A673 (cell line): ENCODE data around the gene FGD6. TPM values are rescaled to one million over a fixed set of nuclear protein-coding genes. Genes with fewer than 3 reads are reported as not detected.
"Not testable (repeated sequence)": the region's sequence is repeated elsewhere in the genome, so short reads cannot be mapped to it uniquely, and the experiment has no call there.

Experiments
- BruUV-seq: library from RNA; stranded (reverse); fragments of 400-500 nt; replicated peaks from 2 replicates; lab custom pipeline; 2021; lab: Mats Ljungman, UMichigan
- CTCF ChIA-PET: fragments of 300-600 bp; sonication (Branson Sonifier 250); formaldehyde crosslinking; loops from one replicate; lab custom pipeline; 2022; ENCODE audit warnings: antibody characterized with exemption; lab: Charles Lee
- POLR2A ChIA-PET: fragments of 300-600 bp; sonication (Branson Sonifier 250); formaldehyde crosslinking; loops from one replicate; lab custom pipeline; 2022; ENCODE audit warnings: antibody characterized with exemption; ENCODE audit not compliant: low non-redundant PET; lab: Charles Lee
- DNase-seq: peaks from one replicate; pipeline ENCODE4 v3.0.0-alpha.2; 2015; ENCODE audit warnings: low spot score
- H3K27ac ChIP-seq: fragments of 200-600 bp; sonication (generic); 2 replicates; pipeline ENCODE4 v1.5.1; 2016; ENCODE audit warnings: mixed run types, low read depth, mild to moderate bottlenecking, mixed read lengths, antibody characterized with exemption, low read length; ENCODE audit not compliant: poor library complexity, severe bottlenecking
- H3K27me3 ChIP-seq: fragments of 200-600 bp; sonication (generic); replicated peaks from 2 replicates; pipeline ENCODE4 v1.6.1; 2017; ENCODE audit warnings: mixed run types, low read depth, mild to moderate bottlenecking, mixed read lengths, antibody characterized with exemption, low read length; ENCODE audit not compliant: insufficient read depth, poor library complexity
- H3K36me3 ChIP-seq: fragments of 200-600 bp; sonication (generic); 2 replicates; pipeline ENCODE4 v1.6.1; 2016; ENCODE audit warnings: mixed run types, mild to moderate bottlenecking, mixed read lengths, antibody characterized with exemption, low read length; ENCODE audit not compliant: insufficient read depth, poor library complexity, severe bottlenecking
- H3K4me1 ChIP-seq: fragments of 200-600 bp; sonication (generic); 2 replicates; pipeline ENCODE4 v1.6.1; 2017; ENCODE audit warnings: mixed run types, mild to moderate bottlenecking, mixed read lengths, antibody characterized with exemption, low read length; ENCODE audit not compliant: insufficient read depth, poor library complexity, severe bottlenecking
- H3K4me3 ChIP-seq: fragments of 200-600 bp; sonication (generic); 2 replicates; pipeline ENCODE4 v1.5.1; 2016; ENCODE audit warnings: low read depth, mixed run types, mild to moderate bottlenecking, mixed read lengths, low read length; ENCODE audit not compliant: poor library complexity, severe bottlenecking
- H3K9me3 ChIP-seq: fragments of 200-600 bp; sonication (generic); 2 replicates; pipeline ENCODE4 v1.6.1; 2016; ENCODE audit warnings: mixed run types, low read depth, mild to moderate bottlenecking, mixed read lengths, antibody characterized with exemption, low read length; ENCODE audit not compliant: poor library complexity, severe bottlenecking
- EZH2 ChIP-seq: fragments of 200-600 bp; sonication (generic); IDR thresholded peaks from 2 replicates; pipeline ENCODE4 v1.6.1; 2017; ENCODE audit warnings: borderline replicate concordance, low read depth, mild to moderate bottlenecking, mixed read lengths, antibody characterized with exemption, low read length; ENCODE audit not compliant: poor library complexity, severe bottlenecking
- intact Hi-C: fragments of 100-400 bp; cut with micrococcal nuclease; formaldehyde crosslinking; loops from one replicate; pipeline ENCODE4 v1.10.0; 2022; ENCODE audit not compliant: unreplicated experiment
- total RNA-seq: library from RNA; stranded (reverse); gene quantifications from 2 replicates; pipeline ENCODE4 v1.2.3, GENCODE V29; 2021
- TF ChIP-seq, protein P1 (sequence below): fragments of 300-800, 200-600 bp; sonication (generic); conservative IDR thresholded peaks from 2 replicates; pipeline ENCODE4 v1.5.1; 2017; ENCODE audit warnings: low read depth, mild to moderate bottlenecking, antibody characterized with exemption, low read length, moderate library complexity, mixed read lengths

The FGD6 gene
- total RNA-seq, 1 experiment from 2014 or later, result 11.7 TPM

GRCh38 chr12:95141310-95141709 lies 76.0 kb downstream of the FGD6 start:
- TF ChIP-seq, protein P1, sequence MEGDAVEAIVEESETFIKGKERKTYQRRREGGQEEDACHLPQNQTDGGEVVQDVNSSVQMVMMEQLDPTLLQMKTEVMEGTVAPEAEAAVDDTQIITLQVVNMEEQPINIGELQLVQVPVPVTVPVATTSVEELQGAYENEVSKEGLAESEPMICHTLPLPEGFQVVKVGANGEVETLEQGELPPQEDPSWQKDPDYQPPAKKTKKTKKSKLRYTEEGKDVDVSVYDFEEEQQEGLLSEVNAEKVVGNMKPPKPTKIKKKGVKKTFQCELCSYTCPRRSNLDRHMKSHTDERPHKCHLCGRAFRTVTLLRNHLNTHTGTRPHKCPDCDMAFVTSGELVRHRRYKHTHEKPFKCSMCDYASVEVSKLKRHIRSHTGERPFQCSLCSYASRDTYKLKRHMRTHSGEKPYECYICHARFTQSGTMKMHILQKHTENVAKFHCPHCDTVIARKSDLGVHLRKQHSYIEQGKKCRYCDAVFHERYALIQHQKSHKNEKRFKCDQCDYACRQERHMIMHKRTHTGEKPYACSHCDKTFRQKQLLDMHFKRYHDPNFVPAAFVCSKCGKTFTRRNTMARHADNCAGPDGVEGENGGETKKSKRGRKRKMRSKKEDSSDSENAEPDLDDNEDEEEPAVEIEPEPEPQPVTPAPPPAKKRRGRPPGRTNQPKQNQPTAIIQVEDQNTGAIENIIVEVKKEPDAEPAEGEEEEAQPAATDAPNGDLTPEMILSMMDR, result no peak
- no peak for TF ChIP-seq EZH2
- Histone ChIP-seq H3K27me3 (no peaks in the 10 kb centered on the region), H3K9me3 (no peaks in the 10 kb centered on the region), H3K36me3 (no peaks in the 10 kb centered on the region), H3K27ac (no peak overlapping the region), H3K4me3 (no peak overlapping the region), H3K4me1 (peaks cover 9% of the 10 kb centered on the region)
- intact Hi-C loops, result no loop called here
- no peak for DNase-seq
- ChIA-PET CTCF (no interaction called here), POLR2A (no interaction called here)
- no TSS peak for BruUV-seq

GRCh38 chr12:95138031-95138430 lies 79.2 kb downstream of the FGD6 start:
- BruUV-seq, intact Hi-C loops, H3K36me3 ChIP-seq, POLR2A ChIA-PET, DNase-seq, H3K4me1 ChIP-seq, CTCF ChIA-PET, H3K27me3 ChIP-seq, H3K4me3 ChIP-seq, H3K27ac ChIP-seq, H3K9me3 ChIP-seq: not testable (repeated sequence)

DNA sequence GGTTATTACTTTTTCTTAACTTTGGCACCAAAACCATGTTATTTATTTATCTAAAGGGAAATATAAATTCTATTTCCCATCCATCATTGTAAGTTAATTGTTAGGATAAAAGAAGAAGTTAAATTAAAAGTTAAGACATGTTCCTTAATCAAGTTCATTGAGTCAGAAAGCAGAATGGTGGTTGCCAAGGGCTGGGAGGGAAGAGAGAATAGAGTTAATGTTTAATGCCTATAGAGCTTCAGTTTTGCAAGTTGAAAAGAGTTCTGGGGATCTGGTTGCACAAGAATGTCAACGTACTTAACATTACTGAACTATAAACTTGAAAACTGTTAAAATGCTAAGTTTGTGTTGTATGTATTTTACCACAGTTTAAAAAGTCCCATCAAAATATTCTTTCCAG lies 80.7 kb downstream of the FGD6 start:
- Histone ChIP-seq H3K27ac (no peak overlapping the region), H3K4me3 (no peak overlapping the region), H3K27me3 (no peaks in the 10 kb centered on the region), H3K9me3 (no peaks in the 10 kb centered on the region), H3K4me1 (no peaks in the 10 kb centered on the region), H3K36me3 (no peaks in the 10 kb centered on the region)
- no peak for DNase-seq
- POLR2A ChIA-PET, result no interaction called here
- BruUV-seq, result no TSS peak
- CTCF ChIA-PET, result no interaction called here
- intact Hi-C loops, result no loop called here
- TF ChIP-seq, protein P1, result no peak
- TF ChIP-seq EZH2, result no peak

GRCh38 chr12:95134085-95134484 lies 83.2 kb downstream of the FGD6 start:
- H3K36me3 ChIP-seq, result no peaks in the 10 kb centered on the region
- no peaks in the 10 kb centered on the region for H3K9me3 ChIP-seq
- ChIA-PET CTCF (no interaction called here), POLR2A (no interaction called here)
- no peak overlapping the region for H3K27ac ChIP-seq
- no peak overlapping the region for H3K4me3 ChIP-seq
- TF ChIP-seq EZH2, result no peak
- TF ChIP-seq, protein P1, result no peak
- intact Hi-C loops, result loop anchor here (5.0 kb wide), 1 partner anchor 83 kb away; the partner anchor contains the start of genes FGD6 and VEZT
- no peak for DNase-seq
- BruUV-seq, result no TSS peak
- H3K27me3 ChIP-seq, result no peaks in the 10 kb centered on the region
- peaks cover 7% of the 10 kb centered on the region for H3K4me1 ChIP-seq
